WTC11 (cell line): ENCODE results near the gene UBP1. TPM values are rescaled to one million over a fixed set of nuclear protein-coding genes. Genes with fewer than 3 reads are reported as not detected.
A peak's percentile ranks its signal among the peaks of the same experiment; 100 is the strongest.

Source experiments
- ATAC-seq: fragments of 200-7000 bp; cut with Tn5 transposase; 2 replicates; pipeline ENCODE4 v1.10.0; 2021; ENCODE audit warnings: mild to moderate bottlenecking, moderate library complexity
- CTCF ChIA-PET: fragments of 300-600 bp; sonication (Branson Sonifier 250); formaldehyde crosslinking; loops from one replicate; lab custom pipeline; 2021; ENCODE audit warnings: antibody characterized with exemption; lab: Charles Lee
- POLR2A ChIA-PET: fragments of 350-600 bp; sonication (Branson Sonifier 250); formaldehyde crosslinking; loops from one replicate; lab custom pipeline; 2021; ENCODE audit warnings: antibody characterized with exemption; lab: Charles Lee
- DNase-seq: peaks from one replicate; pipeline ENCODE4 v3.0.0; 2021; ENCODE audit warnings: low spot score
- H3K27ac Mint-ChIP-seq: 2 replicates; pipeline ENCODE4 v1.8.0; 2021; ENCODE audit warnings: mixed read lengths
- H3K27me3 Mint-ChIP-seq: 2 replicates; pipeline ENCODE4 v1.8.0; 2021; ENCODE audit warnings: low read depth, mild to moderate bottlenecking, moderate library complexity, mixed read lengths
- H3K36me3 Mint-ChIP-seq: 2 replicates; pipeline ENCODE4 v1.8.0; 2021; ENCODE audit warnings: mixed read lengths
- H3K4me1 Mint-ChIP-seq: 2 replicates; pipeline ENCODE4 v1.8.0; 2022; ENCODE audit warnings: mixed read lengths
- H3K4me3 Mint-ChIP-seq: 2 replicates; pipeline ENCODE4 v1.8.0; 2021; ENCODE audit warnings: mild to moderate bottlenecking, moderate library complexity, mixed read lengths
- H3K9me3 Mint-ChIP-seq: 2 replicates; pipeline ENCODE4 v1.8.0; 2021; ENCODE audit warnings: mixed read lengths
- AR ChIP-seq: fragments of 250-450 bp; sonication (Bioruptor Pico); IDR thresholded peaks from 2 replicates; pipeline ENCODE4 v1.9.0; 2021; ENCODE audit warnings: mild to moderate bottlenecking
- ATF2 ChIP-seq: sonication (generic); formaldehyde crosslinking; IDR thresholded peaks from 2 replicates; pipeline ENCODE4 v1.8.1; 2022; ENCODE audit warnings: low read depth, missing genetic modification reagents, borderline replicate concordance
- ATF3 ChIP-seq: sonication (generic); formaldehyde crosslinking; conservative IDR thresholded peaks from 2 replicates; pipeline ENCODE4 v1.8.1; 2022; ENCODE audit warnings: mild to moderate bottlenecking, missing genetic modification reagents
- CREM ChIP-seq: sonication (generic); formaldehyde crosslinking; IDR thresholded peaks from 2 replicates; pipeline ENCODE4 v1.8.1; 2022; ENCODE audit warnings: mild to moderate bottlenecking, missing genetic modification reagents, moderate library complexity
- E2F1 ChIP-seq: sonication (generic); formaldehyde crosslinking; IDR thresholded peaks from 2 replicates; pipeline ENCODE4 v1.8.0; 2022; ENCODE audit warnings: mild to moderate bottlenecking, missing genetic modification reagents
- FOXK1 ChIP-seq: sonication (generic); formaldehyde crosslinking; IDR thresholded peaks from 2 replicates; pipeline ENCODE4 v1.8.0; 2022; ENCODE audit warnings: mild to moderate bottlenecking, moderate library complexity, missing genetic modification reagents
- FOXP4 ChIP-seq: sonication (generic); formaldehyde crosslinking; IDR thresholded peaks from 2 replicates; pipeline ENCODE4 v1.8.0; 2022; ENCODE audit warnings: mild to moderate bottlenecking, missing genetic modification reagents
- JAZF1 ChIP-seq: fragments of 250-450 bp; sonication (Bioruptor Pico); IDR thresholded peaks from 2 replicates; pipeline ENCODE4 v1.9.0; 2021; ENCODE audit warnings: moderate library complexity, mild to moderate bottlenecking, inconsistent platforms
- NFYB ChIP-seq: sonication (generic); formaldehyde crosslinking; conservative IDR thresholded peaks from 2 replicates; pipeline ENCODE4 v1.8.0; 2022; ENCODE audit warnings: low read depth, missing genetic modification reagents
- TEAD1 ChIP-seq: sonication (generic); formaldehyde crosslinking; IDR thresholded peaks from 2 replicates; pipeline ENCODE4 v1.8.0; 2022; ENCODE audit warnings: mild to moderate bottlenecking, missing genetic modification reagents
- USF1 ChIP-seq: sonication (generic); formaldehyde crosslinking; IDR thresholded peaks from 2 replicates; pipeline ENCODE4 v1.8.0; 2022; ENCODE audit warnings: mild to moderate bottlenecking, missing genetic modification reagents
- ZMAT4 ChIP-seq: fragments of 250-450 bp; sonication (Bioruptor Pico); IDR thresholded peaks from 2 replicates; pipeline ENCODE4 v1.9.0; 2021; ENCODE audit warnings: mild to moderate bottlenecking
- ZNF121 ChIP-seq: sonication (generic); formaldehyde crosslinking; IDR thresholded peaks from 2 replicates; pipeline ENCODE4 v1.8.0; 2023; ENCODE audit warnings: missing genetic modification reagents
- ZNF317 ChIP-seq: sonication (generic); formaldehyde crosslinking; IDR thresholded peaks from 2 replicates; pipeline ENCODE4 v1.8.1; 2023; ENCODE audit warnings: low read depth, mild to moderate bottlenecking, moderate library complexity, missing genetic modification reagents, borderline replicate concordance
- ZNF423 ChIP-seq: fragments of 250-450 bp; sonication (Bioruptor Pico); IDR thresholded peaks from 2 replicates; pipeline ENCODE4 v2.1.2; 2022; ENCODE audit warnings: mild to moderate bottlenecking, moderate library complexity
- ZSCAN18 ChIP-seq: fragments of 250-450 bp; sonication (Bioruptor Pico); IDR thresholded peaks from 2 replicates; pipeline ENCODE4 v2.1.2; 2022; ENCODE audit warnings: mild to moderate bottlenecking, moderate library complexity
- total RNA-seq: library from RNA; stranded (reverse); gene quantifications from 3 replicates; pipeline ENCODE4 v1.2.3, GENCODE V29; 2021

The UBP1 gene
- total RNA-seq, 1 experiment from 2014 or later: 72.6 TPM

GRCh38 chr3:33426068-33426467 is 14.1 kb downstream of the UBP1 start:
- H3K27me3 Mint-ChIP-seq: no peaks in the 10 kb centered on the region
- no peaks in the 10 kb centered on the region for H3K9me3 Mint-ChIP-seq
- peaks cover 64% of the 10 kb centered on the region for H3K4me1 Mint-ChIP-seq
- H3K27ac Mint-ChIP-seq: no peak overlapping the region; the same call in 1 of the 2 replicates
- ChIA-PET POLR2A (interaction anchor here (0.7 to 1.7 kb wide), 3 partner anchors 12 to 225 kb away, joined by 4 to 7 read pairs (median 6); no protein-coding TSS in a partner anchor), CTCF (interaction anchor here (1.0 to 1.1 kb wide), 2 partner anchors 53 to 361 kb away, joined by 4 to 8 read pairs; no protein-coding TSS in a partner anchor)
- DNase-seq (no peak), ATAC-seq (peak; percentile 83)
- peaks cover 34% of the 10 kb centered on the region for H3K36me3 Mint-ChIP-seq
- peak; percentile 43; the same call in 1 of the 2 replicates for TF ChIP-seq TEAD1
- peak; percentile 58; the same call in 1 of the 2 replicates for TF ChIP-seq ZNF423 (CRISPR knock-in tag)
- peak; percentile 81; the same call in 1 of the 2 replicates for TF ChIP-seq ZMAT4 (CRISPR knock-in tag)
- TF ChIP-seq AR (CRISPR knock-in tag): no peak
- peak; percentile 93; the same call in 1 of the 2 replicates for TF ChIP-seq FOXP4 (CRISPR knock-in tag)
- TF ChIP-seq ZNF121: no peak
- TF ChIP-seq USF1 (CRISPR knock-in tag): no peak
- peak; percentile 58; the same call in 1 of the 2 replicates for TF ChIP-seq FOXK1 (CRISPR knock-in tag)
- TF ChIP-seq ATF2 (CRISPR knock-in tag): no peak
- TF ChIP-seq ATF3 (CRISPR knock-in tag): no peak
- TF ChIP-seq JAZF1 (CRISPR knock-in tag): no peak
- no peak for TF ChIP-seq E2F1 (CRISPR knock-in tag)
- TF ChIP-seq ZNF317: no peak
- TF ChIP-seq NFYB: no peak
- no peak for TF ChIP-seq CREM
- no peak for TF ChIP-seq ZSCAN18 (CRISPR knock-in tag)
- H3K4me3 Mint-ChIP-seq: peak overlapping the region; percentile 49
